Stimulated activated CD8-positive, alpha-beta memory T cell treated with anti-CD3 and anti-CD28 coated beads, Interleukin-4, amount 100 ng/mL, for 4 hours (primary cell): ENCODE measurements around the gene EHD3.

Experiments
- DNase-seq, 2 donors: peaks; one replicate each; pipeline ENCODE4 v3.0.0-alpha.2; 2020; ENCODE audit warnings: low read depth in 2 of 2, low spot score in 1 of 2

EHD3 gene

GRCh38 chr2:31235504-31235902, 1.6 kb downstream of the EHD3 start:
- DNase-seq, result no peak

- DNase-seq, result no peak
Measured at GRCh38 chr2:31236433-31237205, 2.7 kb downstream of the EHD3 start.

GRCh38 chr2:31237348-31238017, 3.5 kb downstream of the EHD3 start:
- no peak for DNase-seq

- no peak for DNase-seq
Measured at GRCh38 chr2:31238126-31238905, 4.4 kb downstream of the EHD3 start.

- DNase-seq, result no peak
Measured at GRCh38 chr2:31238906-31239592, 5.1 kb downstream of the EHD3 start.

- DNase-seq, result no peak
Measured at GRCh38 chr2:31239593-31240177, 5.7 kb downstream of the EHD3 start.

- no peak for DNase-seq
Measured at GRCh38 chr2:31240381-31241365, 6.7 kb downstream of the EHD3 start.

GRCh38 chr2:31241625-31242270, 7.8 kb downstream of the EHD3 start:
- no peak for DNase-seq

GRCh38 chr2:31243053-31243452, 9.1 kb downstream of the EHD3 start:
- DNase-seq, result no peak

GRCh38 chr2:31244101-31244500, 10.1 kb downstream of the EHD3 start:
- no peak for DNase-seq

GRCh38 chr2:31246184-31246852, 12.4 kb downstream of the EHD3 start:
- no peak for DNase-seq

GRCh38 chr2:31247711-31248110, 13.8 kb downstream of the EHD3 start:
- no peak for DNase-seq

GRCh38 chr2:31248139-31248538, 14.2 kb downstream of the EHD3 start:
- DNase-seq, result no peak

GRCh38 chr2:31249009-31249690, 15.2 kb downstream of the EHD3 start:
- DNase-seq, result no peak

- no peak for DNase-seq
Measured at GRCh38 chr2:31251018-31251417, 17.1 kb downstream of the EHD3 start.

- no peak for DNase-seq
Measured at GRCh38 chr2:31251851-31252250, 17.9 kb downstream of the EHD3 start.

- no peak for DNase-seq
Measured at GRCh38 chr2:31253356-31254131, 19.6 kb downstream of the EHD3 start.
